ENCODE data around the gene TBX1.

- TF ChIP-seq GATA2 (IDR thresholded peaks at IDR 0.05; ENCODE audit: low read depth, low read length), result no peak
- no peak for TF ChIP-seq GATA3 (IDR thresholded peaks at IDR 0.05; ENCODE audit: low read depth, low read length)
Observed at GRCh38 chr22:19808873-19809478, 48.4 kb downstream of the TBX1 start.
